ENCODE data around the gene NUBP1.

The NUBP1 gene

GRCh38 chr16:10808850-10809249, 65.2 kb downstream of the NUBP1 start:
- DNase-seq, result no peak

- DNase-seq, result no peak
These were observed 66.1 kb downstream of the NUBP1 start for GRCh38 chr16:10809706-10810105.

GRCh38 chr16:10812312-10813098, 68.9 kb downstream of the NUBP1 start:
- no peak for DNase-seq

- no peak for DNase-seq
These were observed 69.4 kb downstream of the NUBP1 start for GRCh38 chr16:10813099-10813455.

- no peak for DNase-seq
These were observed 73.9 kb downstream of the NUBP1 start for GRCh38 chr16:10817514-10817913.

DNA sequence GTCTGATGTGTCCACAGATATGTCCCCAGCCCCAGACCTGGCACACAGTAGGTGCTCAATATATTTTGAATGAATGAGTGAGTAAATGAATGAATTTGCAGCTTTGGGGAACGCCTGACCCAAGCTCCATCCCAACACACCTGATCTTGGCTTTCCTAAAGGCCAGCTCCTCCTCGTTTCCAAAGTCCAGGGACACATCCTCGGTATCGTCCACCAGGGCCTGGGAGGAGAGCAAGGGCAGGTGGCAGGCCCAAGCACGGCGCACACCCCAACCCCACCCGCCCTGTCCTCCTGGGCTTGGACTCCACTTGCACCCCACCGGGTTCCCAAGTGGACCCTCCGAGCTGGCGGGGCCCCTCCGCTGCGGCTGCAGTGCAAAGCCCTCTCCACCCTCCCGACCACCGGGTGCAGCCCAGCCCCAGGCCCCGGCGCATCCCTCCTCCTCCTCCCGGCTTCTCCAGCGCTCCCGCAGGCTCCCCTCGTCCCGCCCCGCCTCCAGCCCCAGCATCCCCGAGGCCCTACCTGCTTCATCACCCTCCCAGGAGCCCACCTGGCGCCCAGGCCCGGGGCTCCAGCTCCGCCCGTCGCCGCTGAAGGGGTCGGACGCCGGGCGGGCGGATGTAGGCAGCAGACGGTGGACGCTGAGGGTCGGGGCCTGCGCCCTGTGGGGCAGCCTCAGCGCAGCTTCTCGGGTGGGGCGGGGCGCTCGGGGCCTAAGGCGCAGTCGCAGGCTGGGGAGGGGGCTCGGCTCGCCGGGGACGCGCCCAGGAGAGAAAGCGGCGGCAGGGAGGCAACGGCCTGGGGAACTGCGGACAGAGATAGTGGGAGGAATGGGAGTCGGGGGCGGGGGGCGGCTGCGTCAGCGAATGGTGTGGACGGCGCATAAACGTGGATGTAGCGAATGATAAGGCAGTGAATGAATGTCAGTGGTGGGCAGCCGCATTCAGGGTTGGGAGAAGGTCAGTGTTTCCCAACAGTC, 74.6 kb downstream of the NUBP1 start, which contains the start of gene TVP23A:
Gene TVP23A (minus strand): TSS at position 832 of the 979 bp plus-strand sequence. CDS start 301 bp downstream, at position 531.
- DNase-seq, result no peak
